Activated CD4-positive, CD25-positive, alpha-beta regulatory T cell treated with anti-CD3 and anti-CD28 coated beads, Interleukin-2, amount 50 U/mL, for 72 hours (primary cell): Measurements from ENCODE around the gene CEP170B.
"Not testable (repeated sequence)": the region's sequence is repeated elsewhere in the genome, so short reads cannot be mapped to it uniquely, and the experiment has no call there.

Source experiments
- DNase-seq: peaks from one replicate; pipeline ENCODE4 v3.0.0; 2021

The CEP170B gene

DNA sequence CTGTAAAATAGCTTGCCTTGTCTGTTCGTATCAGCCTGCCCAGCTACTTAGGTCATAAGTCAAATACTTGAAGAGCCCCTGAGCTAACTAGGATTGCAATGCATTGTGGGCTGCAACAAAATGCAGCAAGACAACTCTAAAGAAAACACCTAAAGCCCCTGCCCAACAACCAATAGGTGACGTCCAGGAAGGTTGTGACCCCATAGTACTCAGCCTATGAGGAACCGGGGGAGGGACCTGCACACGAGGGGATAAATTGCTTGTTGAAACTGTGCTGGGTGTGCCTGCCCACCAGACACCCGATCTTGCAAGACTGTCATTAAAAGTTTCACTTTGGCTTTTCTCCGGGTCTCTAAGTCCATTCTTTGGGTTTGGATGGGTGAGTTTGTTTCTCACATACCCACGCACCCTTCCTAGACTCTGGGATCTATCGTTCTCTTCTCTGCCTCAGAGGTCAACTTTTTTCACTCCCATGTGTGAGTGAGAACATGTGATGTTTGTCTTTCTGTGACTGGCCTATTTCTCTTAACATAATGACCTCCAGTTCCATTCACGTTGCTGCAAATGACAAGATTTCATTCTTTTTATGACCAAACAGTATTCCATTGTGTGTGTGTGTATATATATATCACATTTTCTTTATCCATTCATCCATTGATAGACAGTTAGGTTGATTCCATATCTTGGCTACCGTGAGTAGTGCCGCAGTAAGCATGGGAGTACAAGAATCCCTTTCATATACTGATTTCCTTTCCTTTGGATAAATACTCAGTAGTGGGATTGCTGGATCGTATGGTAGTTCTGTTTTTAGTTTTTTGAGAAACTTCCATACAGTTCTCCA lies 54.3 kb downstream of the CEP170B start:
- not testable (repeated sequence) for DNase-seq

DNA sequence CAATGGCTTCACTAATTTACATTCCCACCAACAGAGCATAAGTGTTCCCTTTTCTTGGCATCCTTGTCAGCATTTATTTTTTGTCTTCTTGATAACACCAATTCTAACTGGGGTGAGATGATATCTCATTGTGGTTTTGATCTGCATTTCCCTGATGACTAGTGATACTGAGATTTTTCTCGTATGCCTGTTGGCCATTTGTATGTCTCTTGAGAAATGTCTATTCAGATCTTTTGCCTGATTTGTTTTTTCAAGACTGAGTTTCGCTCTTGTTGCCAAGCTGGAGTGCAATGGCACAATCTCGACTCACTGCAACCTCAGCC lies 54.9 kb downstream of the CEP170B start:
- DNase-seq, result no peak

DNA sequence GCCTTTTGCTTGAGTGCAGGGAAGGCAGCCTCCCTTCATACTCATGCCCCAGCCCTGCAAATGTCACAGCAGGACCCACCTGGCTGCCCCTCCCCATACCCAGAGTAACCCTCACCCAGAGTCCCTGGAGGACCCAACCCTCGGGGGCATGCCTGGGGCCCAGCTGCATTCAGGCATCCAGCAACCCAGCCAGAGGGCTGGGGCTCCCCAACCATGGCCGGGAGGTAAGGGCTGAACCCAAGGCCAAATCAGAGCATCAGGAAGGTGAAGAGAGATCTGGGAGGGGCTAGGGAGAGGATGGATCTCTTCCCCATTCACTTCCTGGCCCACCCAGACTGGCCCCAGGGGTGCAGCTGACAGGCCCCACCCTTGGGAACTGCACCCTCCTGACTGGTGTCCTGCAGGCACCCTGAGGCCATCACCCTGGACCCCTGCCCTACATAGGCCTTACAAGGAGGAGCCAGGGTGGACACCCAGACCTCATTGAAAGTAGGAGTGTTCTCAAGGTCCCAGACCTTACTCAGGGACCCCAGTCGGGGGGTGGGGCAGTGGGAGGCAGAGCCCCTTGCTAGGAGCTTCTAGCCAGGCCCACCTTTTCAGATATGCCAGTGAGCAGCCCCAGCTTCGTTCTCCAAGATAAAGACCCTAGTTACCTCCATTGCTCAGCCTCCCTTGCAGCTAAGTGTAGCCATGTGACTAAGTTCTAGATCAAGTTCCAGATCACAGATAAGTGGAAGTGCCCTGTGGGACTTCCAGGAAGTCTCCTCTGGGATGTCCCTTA lies 58.8 kb downstream of the CEP170B start:
- DNase-seq, result no peak

DNA sequence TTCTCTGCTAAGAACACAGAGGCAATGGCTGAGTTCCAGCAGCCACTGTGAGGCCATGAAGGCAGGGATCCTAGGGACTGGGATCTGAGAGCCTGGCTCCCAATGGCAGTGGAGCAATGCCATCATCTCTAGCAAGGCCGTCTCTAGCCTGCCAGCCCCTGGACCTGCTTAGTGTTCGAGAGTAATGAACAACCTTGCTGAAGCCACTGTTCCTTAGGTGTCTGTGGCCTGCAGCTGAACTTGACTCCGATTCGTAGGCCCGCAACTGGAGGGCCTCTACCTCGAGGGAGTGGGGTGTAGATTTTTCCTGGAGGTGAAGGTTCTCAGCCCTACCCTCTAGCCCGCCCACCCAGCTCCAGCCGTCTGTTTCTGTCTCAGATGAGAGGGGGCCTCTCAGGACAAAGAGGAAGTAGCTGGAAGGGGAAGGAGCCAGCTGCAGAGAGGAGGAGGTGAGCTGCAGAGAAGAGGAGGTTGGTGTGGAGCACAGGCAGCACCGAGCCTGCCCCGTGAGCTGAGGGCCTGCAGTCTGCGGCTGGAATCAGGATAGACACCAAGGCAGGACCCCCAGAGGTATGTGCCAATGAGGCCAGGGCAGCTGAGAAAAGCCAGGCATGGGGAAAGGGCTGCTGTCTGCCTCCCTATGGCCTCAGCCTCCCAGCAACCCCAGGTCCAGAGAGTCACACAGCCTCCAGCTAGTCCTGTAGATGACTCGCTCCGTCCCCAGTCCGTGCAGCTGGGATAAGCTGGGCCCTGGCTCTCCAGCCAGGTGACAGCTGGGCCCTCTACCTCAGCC lies 59.5 kb downstream of the CEP170B start, which contains the start of gene PLD4:
Gene PLD4, plus strand, starts transcription at position 459 of the 793 bp plus-strand sequence. CDS start 2,262 bp downstream, outside the sequence.
- DNase-seq, result no peak

DNA sequence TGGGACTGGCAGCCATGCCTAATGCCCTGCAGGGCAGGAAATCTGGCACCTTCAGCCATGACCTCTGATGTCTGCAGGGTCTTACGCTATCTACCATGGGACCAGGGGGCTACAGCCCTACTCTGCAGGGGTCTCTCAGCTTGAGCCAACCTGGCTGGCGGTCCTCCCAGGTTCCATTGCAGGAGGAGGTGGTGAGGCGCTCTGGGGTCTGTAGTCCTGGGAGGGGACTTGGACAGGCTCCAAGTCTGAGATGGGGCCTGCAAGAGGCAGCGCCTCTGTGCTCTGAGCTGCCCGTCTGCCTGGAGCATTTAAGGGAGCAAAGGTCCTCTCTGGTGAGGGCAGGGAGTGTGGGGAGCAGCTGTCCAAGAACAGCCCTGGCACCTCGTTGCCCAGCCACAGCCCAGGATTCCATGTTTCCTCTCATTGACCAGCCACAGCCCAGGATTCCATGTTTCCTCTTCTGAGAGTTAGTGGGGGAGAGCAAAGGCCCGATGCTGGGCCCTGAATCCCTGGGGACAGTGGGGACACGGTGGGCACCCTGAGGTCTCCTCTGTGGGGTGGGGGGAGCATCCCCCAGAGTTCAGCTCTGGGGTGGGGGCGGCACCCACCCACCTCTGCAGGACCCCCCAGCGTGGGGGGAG lies 60.3 kb downstream of the CEP170B start:
- DNase-seq, result no peak

DNA sequence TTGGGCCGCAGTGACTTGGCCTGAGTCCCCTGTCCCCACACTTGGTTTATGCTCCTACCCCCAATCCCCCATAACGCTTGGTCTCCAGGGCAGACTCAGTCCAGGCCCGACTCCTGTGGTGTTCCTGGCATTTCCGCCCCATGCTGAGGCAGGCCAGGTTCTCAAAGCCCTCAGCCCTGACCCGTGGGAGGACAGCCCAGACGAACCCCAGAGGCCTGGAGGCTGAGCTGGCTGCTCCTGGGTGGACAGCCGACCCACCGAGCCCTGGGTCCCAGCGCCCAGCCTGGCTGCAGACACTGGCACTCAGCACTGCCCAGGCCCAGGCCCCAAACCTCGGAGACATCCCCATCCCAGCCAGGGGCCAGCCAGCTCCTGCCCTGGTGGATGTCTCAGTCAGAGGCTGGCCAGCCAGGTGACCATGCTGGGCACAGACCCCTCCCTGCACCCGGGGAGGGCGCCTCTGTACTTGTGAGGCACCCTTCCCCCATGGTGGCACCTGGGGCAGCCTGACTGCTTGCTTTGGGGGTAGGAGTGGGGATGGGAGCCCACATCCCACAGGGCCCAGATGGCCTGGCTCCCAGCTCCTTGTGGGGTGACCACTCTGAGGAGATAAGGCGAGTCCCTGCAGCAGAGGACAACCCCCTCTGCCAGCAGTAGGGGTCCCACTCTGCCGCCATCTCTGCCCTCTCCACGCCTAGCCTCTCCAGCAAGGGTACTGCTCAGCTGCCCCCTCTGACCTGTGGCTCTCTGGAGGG lies 61.0 kb downstream of the CEP170B start:
- no peak for DNase-seq

DNA sequence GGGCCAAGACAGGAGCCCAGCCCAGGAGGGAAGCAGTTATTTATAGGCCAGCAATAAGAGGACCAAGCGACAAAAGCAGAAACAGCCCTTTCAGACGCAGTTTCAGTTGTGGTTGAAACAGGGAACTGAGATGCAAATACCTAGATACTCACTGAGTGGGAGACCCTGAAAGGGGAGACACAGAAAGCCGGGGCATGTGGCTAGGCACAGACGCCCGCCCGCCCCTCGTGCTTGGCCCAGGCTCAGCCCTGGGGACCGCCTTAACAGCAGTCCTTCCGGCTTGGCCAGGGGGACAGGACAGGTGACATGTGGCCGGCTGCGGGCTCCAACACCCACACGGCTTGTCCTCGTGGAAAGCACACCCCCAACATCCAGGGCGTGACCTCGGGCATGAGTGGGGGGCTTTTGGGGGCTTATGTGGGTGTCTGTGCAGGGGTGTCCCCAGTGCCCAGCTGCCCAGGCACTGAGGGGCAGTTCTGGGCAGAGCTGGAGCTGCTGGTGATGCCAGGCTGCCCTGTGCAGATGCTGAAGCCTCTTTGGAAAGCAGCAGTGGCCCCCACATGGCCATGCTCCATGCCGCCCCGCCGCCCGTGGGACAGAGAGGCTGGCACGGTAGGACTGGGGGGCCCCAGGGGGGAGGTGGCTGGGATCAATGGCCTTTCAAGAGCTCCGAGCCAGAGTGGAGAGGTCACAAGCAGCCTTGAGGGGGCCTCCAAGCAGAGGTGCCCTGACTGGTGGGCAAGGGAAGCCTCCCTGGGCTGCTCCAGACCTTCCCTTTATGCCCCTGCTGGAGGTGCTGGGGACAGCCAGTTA lies 61.8 kb downstream of the CEP170B start:
- DNase-seq, result no peak

DNA sequence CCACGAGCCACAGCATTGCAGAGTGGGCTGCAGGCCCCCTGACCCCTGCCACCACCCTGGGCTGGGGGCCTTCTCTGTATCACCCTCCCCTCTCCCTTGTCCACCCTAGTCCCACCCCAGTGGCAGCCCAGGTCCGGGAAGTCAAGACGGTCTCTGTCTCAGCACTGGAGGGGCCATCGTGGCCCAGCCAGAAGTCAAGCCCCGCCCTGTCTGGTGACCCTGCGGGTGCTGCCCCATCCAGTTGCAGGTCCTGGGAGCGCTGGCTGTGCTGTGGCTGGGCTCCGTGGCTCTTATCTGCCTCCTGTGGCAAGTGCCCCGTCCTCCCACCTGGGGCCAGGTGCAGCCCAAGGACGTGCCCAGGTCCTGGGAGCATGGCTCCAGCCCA lies 62.4 kb downstream of the CEP170B start:
- DNase-seq, result no peak

DNA sequence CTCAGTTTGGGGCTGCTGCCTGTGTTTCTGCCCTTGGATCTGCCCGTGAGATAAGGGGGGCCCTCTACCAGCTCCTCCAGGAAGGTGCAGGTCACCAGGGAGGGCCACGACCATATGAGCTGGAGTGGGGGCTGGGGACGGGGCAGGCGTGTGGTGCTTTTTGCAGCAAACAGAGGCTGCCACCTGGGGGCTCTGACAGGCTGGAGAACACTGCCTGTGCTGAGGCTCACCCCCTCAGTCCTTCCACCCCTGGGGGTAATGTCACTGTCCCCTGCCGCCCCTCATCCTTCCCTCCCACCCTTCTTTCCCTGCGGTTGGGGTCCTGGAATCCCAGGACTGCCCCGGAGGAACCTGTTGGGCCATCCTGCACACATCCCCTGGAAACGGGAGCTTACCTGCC lies 62.8 kb downstream of the CEP170B start:
- no peak for DNase-seq

DNA sequence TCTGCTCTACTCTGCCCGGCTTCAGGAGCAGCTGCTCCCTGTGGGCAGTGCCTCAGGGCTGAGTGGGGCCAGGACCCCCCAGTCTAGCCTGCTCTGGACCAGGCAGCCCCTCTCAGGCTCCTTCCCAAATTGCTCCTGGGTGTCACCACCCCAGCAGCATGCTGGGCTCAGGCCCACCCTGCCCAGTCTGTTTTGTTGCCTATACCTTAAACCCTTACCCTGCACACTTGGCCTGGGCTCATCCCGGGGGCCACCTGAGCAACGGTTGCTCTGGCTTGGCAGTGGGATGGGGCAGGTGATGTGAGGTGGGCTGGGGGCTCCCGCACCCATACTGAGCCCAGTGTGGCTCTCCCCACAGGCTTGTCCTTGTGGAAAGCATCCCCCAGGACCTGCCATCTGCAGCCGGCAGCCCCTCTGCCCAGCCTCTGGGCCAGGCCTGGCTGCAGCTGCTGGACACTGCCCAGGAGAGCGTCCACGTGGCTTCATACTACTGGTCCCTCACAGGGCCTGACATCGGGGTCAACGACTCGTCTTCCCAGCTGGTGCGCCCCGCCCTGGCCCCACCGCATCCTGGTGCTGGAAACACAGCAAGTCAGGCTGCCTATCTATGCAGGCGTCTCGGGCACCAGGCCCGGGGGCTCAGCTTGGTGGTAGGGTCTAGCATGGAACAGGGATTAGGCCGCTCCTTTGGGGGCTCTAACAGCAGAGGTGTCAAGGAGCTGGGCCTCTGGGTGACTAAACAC lies 63.5 kb downstream of the CEP170B start:
- no peak for DNase-seq

DNA sequence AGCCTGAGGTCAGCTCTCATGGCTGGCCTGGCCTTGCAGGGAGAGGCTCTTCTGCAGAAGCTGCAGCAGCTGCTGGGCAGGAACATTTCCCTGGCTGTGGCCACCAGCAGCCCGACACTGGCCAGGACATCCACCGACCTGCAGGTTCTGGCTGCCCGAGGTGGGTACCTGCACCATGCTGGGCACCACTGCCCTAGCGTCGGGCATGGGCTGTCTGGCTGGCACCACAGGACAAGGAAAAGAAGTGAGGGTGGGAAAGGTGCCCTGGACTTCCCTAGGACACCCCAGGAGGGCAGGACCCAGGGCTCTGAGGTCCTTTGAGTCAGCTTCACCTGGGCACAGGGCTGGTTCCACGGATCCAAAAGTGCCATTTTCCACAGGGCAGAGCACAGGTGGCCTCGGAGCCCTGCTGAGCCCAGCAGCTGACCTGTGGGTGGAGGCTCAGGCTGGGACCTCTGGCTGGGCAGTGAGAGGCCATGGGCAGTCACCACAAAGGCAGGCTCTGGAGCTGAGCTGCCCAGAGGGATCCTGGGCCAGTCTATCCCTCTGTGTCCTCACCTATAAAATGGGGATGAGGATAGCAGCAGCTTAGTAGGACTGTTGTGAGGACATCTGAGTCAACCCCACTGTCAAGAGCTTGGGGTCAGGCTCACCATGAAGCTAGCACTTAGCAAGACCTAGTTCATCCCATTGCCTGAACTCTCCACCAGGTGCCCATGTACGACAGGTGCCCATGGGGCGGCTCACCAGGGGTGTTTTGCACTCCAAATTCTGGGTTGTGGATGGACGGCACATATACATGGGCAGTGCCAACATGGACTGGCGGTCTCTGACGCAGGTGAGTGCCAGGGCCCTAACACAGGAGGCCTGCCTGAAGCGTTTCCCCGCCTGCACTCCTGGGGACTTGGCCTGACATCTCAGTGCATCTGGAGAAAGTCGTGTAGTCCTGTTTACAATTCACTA lies 64.5 kb downstream of the CEP170B start:
- DNase-seq, result no peak

DNA sequence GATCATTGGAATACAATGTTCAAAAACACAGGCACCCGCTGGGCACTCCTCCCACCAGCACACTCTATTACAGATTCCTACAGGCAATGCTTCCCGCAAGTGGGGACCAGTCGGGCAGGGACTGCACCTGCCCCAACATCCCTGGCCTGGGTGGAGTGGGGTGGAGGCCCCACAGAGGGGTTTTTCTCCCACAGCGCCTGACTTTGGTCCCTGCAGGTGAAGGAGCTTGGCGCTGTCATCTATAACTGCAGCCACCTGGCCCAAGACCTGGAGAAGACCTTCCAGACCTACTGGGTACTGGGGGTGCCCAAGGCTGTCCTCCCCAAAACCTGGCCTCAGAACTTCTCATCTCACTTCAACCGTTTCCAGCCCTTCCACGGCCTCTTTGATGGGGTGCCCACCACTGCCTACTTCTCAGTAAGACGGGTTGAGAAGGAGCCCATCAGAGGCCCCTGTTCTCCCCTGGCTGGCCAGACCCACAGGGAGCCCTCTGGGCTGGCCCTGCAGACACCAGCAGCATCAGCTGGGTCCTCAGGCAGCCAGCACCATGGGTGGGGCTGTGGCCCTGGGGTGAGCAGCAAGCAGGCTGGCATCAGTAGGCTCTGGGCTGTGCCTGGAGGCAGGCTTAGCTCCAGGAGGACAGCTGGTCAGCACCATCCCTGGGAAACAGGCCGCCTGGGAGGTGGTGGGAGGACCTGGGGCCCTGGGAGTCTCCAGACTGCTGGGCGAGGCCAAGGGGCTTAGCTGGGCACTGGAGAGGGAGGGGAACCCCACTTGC lies 65.6 kb downstream of the CEP170B start:
- no peak for DNase-seq

DNA sequence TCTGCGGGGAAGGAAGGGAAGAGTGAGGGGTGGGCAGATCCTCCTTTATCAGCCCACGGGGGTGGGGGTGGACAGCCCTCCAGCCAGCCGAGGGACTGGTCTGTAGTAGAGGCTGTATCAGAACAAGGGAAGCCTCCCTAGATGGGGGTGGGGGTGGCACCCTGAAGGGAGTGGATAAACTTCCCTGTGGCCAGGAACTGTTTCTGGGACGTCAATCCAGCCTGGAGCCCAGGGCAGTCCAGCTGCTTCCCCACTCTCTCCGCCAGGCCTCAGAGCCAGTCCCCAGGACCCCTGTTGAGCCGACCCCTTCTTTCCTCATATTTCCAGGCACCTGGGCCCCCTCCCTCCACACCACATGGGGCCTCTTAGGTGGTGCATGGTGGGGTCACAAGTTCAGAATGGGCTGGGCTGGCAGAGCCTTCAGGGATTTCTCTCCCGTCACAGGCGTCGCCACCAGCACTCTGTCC lies 66.3 kb downstream of the CEP170B start:
- peak; percentile 29 for DNase-seq

DNA sequence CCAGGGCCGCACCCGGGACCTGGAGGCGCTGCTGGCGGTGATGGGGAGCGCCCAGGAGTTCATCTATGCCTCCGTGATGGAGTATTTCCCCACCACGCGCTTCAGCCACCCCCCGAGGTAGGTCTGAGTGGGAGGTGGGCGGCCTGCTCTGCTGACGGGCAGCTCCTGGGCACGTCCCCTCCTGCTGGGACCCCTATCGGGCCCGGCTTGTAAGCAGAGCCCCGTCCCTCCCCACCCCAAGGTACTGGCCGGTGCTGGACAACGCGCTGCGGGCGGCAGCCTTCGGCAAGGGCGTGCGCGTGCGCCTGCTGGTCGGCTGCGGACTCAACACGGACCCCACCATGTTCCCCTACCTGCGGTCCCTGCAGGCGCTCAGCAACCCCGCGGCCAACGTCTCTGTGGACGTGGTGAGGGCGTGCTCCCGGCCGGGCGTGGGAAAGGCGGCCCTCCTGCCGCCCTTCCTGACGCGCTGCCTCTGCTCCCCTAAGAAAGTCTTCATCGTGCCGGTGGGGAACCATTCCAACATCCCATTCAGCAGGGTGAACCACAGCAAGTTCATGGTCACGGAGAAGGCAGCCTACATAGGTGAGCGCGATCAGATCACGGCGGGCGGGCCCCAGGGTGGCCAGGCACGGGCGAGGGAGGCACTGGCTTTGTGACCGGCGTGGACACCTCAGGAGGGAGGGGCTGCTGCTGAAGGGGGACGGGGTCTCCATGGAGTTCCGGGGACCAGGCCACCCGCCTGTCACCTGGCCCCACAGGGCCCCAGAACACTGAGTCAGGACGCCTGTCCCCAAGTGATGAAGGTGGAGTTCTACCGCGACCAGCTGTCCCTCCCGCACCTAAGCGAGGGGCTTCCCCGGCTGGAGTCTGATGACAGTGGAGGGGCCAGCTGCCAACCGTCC lies 67.0 kb downstream of the CEP170B start:
- DNase-seq, result peak; percentile 30

DNA sequence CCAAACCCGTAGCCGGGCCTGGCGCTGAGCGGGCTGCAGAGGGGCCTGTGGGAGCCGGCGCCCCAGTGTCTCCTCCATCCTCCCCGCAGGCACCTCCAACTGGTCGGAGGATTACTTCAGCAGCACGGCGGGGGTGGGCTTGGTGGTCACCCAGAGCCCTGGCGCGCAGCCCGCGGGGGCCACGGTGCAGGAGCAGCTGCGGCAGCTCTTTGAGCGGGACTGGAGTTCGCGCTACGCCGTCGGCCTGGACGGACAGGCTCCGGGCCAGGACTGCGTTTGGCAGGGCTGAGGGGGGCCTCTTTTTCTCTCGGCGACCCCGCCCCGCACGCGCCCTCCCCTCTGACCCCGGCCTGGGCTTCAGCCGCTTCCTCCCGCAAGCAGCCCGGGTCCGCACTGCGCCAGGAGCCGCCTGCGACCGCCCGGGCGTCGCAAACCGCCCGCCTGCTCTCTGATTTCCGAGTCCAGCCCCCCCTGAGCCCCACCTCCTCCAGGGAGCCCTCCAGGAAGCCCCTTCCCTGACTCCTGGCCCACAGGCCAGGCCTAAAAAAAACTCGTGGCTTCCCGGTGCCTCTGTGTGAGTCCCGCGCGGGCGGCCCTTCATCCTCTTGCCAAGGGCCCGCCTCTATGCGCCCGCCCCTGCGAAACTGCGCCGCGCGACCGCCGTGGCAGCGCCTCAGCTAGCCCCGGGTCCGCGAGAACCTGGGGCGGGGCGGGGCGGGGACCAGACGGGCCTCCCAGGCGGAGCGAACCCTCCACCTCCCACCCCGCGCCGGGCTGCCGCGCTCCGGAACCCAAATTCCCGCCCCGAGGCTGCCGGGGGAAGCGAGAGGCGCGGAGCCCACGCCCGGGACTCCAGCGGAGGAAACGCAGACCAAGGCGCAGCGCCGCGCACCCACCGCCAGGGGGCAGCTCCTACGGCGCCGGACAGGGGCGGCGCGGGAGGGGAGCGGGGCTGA lies 67.9 kb downstream of the CEP170B start:
- peak; percentile 84 for DNase-seq
